Measurements from ENCODE around the gene MTPN.

Gene MTPN

GRCh38 chr7:135976312-135977006 lies 700 bp downstream of the MTPN start:
- TF ChIP-seq MAX (IDR thresholded peaks at IDR 0.05; ENCODE audit: low read depth, low read length) (no peak), MYC (IDR thresholded peaks at IDR 0.05; ENCODE audit: low read depth, low read length) (no peak), POLR2A (IDR thresholded peaks at IDR 0.05; ENCODE audit: extremely low read depth, insufficient read length) (no peak), CTCF (IDR thresholded peaks at IDR 0.05; ENCODE audit: low read depth, low read length) (no peak)
- peak overlapping the region; percentile 88 for H3K4me3 ChIP-seq (ENCODE audit: low read depth, low read length)
- no peak for DNase-seq (ENCODE audit: low read depth)

GRCh38 chr7:135975166-135975565 lies 2.0 kb downstream of the MTPN start:
- TF ChIP-seq POLR2A (IDR thresholded peaks at IDR 0.05; ENCODE audit: extremely low read depth, insufficient read length) (no peak), MAX (IDR thresholded peaks at IDR 0.05; ENCODE audit: low read depth, low read length) (no peak), MYC (IDR thresholded peaks at IDR 0.05; ENCODE audit: low read depth, low read length) (no peak), CTCF (IDR thresholded peaks at IDR 0.05; ENCODE audit: low read depth, low read length) (no peak)
- no peak for DNase-seq (ENCODE audit: low read depth)
- peak overlapping the region; percentile 88 for H3K4me3 ChIP-seq (ENCODE audit: low read depth, low read length)

GRCh38 chr7:135974667-135975066 lies 2.5 kb downstream of the MTPN start:
- no peak for DNase-seq (ENCODE audit: low read depth)

GRCh38 chr7:135971366-135971725 lies 5.8 kb downstream of the MTPN start:
- peak; percentile 82 for DNase-seq (ENCODE audit: low read depth)
- H3K4me3 ChIP-seq (ENCODE audit: low read depth, low read length) = peak overlapping the region; percentile 30
- no peak for TF ChIP-seq MAX (IDR thresholded peaks at IDR 0.05; ENCODE audit: low read depth, low read length)
- no peak for TF ChIP-seq POLR2A (IDR thresholded peaks at IDR 0.05; ENCODE audit: extremely low read depth, insufficient read length)
- TF ChIP-seq CTCF (IDR thresholded peaks at IDR 0.05; ENCODE audit: low read depth, low read length) = no peak
- no peak for TF ChIP-seq MYC (IDR thresholded peaks at IDR 0.05; ENCODE audit: low read depth, low read length)

More at GRCh38 chr7:135974667-135975066, 2.5 kb downstream of the MTPN start:
- peak overlapping the region; percentile 88 for H3K4me3 ChIP-seq (ENCODE audit: low read depth, low read length)
- no peak for TF ChIP-seq MAX (IDR thresholded peaks at IDR 0.05; ENCODE audit: low read depth, low read length)
- no peak for TF ChIP-seq POLR2A (IDR thresholded peaks at IDR 0.05; ENCODE audit: extremely low read depth, insufficient read length)
- TF ChIP-seq CTCF (IDR thresholded peaks at IDR 0.05; ENCODE audit: low read depth, low read length) = no peak
- TF ChIP-seq MYC (IDR thresholded peaks at IDR 0.05; ENCODE audit: low read depth, low read length) = no peak

GRCh38 chr7:135970682-135971365 lies 6.3 kb downstream of the MTPN start:
- peak overlapping the region; percentile 30 for H3K4me3 ChIP-seq (ENCODE audit: low read depth, low read length)
- DNase-seq (ENCODE audit: low read depth) = peak; percentile 91
- no peak for TF ChIP-seq CTCF (IDR thresholded peaks at IDR 0.05; ENCODE audit: low read depth, low read length)
- TF ChIP-seq MYC (IDR thresholded peaks at IDR 0.05; ENCODE audit: low read depth, low read length) = peak; percentile 5; the same call in 1 of the 2 replicates
